Stimulated activated CD4-positive, alpha-beta T cell treated with anti-CD3 and anti-CD28 coated beads, Interleukin-4, amount 100 ng/mL, for 48 hours (primary cell): ENCODE measurements around the gene GOLGA5.
"Not testable (repeated sequence)": the region's sequence is repeated elsewhere in the genome, so short reads cannot be mapped to it uniquely, and the experiment has no call there.

Experiments used
- DNase-seq, 2 donors: peaks; one replicate each; pipeline ENCODE4 v3.0.0-alpha.2; 2020; ENCODE audit warnings: low read depth in 2 of 2

Gene GOLGA5

GRCh38 chr14:92793709-92794546, at the start of gene GOLGA5:
GOLGA5 (plus strand) TSS chr14:92794305; CDS start chr14:92797438, 3,133 bp downstream.
- DNase-seq, result peak; percentile 93 to 96

GRCh38 chr14:92747701-92748258, 46.3 kb upstream of the GOLGA5 start:
- DNase-seq, result no peak

GRCh38 chr14:92748259-92749016, 45.7 kb upstream of the GOLGA5 start, which contains the start of gene LGMN:
LGMN (minus strand) TSS chr14:92748627; CDS start chr14:92732786, 15,841 bp downstream.
- peak; percentile 68 to 79 for DNase-seq

GRCh38 chr14:92750222-92750728, 43.8 kb upstream of the GOLGA5 start:
- DNase-seq, result not testable (repeated sequence)

GRCh38 chr14:92750994-92751400, 43.1 kb upstream of the GOLGA5 start:
- DNase-seq, result no peak

GRCh38 chr14:92751819-92752218, 42.3 kb upstream of the GOLGA5 start:
- no peak for DNase-seq

GRCh38 chr14:92753250-92753649, 40.9 kb upstream of the GOLGA5 start:
- DNase-seq, result no peak

- no peak for DNase-seq
Measured at GRCh38 chr14:92754966-92755365, 39.1 kb upstream of the GOLGA5 start.

- no peak for DNase-seq
Measured at GRCh38 chr14:92755495-92755894, 38.6 kb upstream of the GOLGA5 start.

GRCh38 chr14:92756446-92756845, 37.7 kb upstream of the GOLGA5 start:
- no peak for DNase-seq

- DNase-seq, result no peak
Measured at GRCh38 chr14:92759300-92759678, 34.8 kb upstream of the GOLGA5 start.

- DNase-seq, result no peak
Measured at GRCh38 chr14:92759679-92760523, 34.2 kb upstream of the GOLGA5 start.

GRCh38 chr14:92760524-92760805, 33.6 kb upstream of the GOLGA5 start:
- no peak for DNase-seq

GRCh38 chr14:92763666-92764631, 30.2 kb upstream of the GOLGA5 start:
- not testable (repeated sequence) for DNase-seq

- DNase-seq, result peak in 1 of 2 donors; percentile 22
Measured at GRCh38 chr14:92768236-92768635, 25.9 kb upstream of the GOLGA5 start.

GRCh38 chr14:92768795-92769194, 25.3 kb upstream of the GOLGA5 start:
- no peak for DNase-seq

GRCh38 chr14:92770484-92770883, 23.6 kb upstream of the GOLGA5 start:
- DNase-seq, result no peak

GRCh38 chr14:92774572-92774971, 19.5 kb upstream of the GOLGA5 start:
- no peak for DNase-seq

- not testable (repeated sequence) for DNase-seq
Measured at GRCh38 chr14:92775292-92775691, 18.8 kb upstream of the GOLGA5 start.

GRCh38 chr14:92778868-92779565, 15.1 kb upstream of the GOLGA5 start:
- not testable (repeated sequence) for DNase-seq
